Adipocyte (in vitro differentiated cells): ENCODE measurements around the gene NPRL2.

Experiments
- DNase-seq: peaks from one replicate; pipeline ENCODE4 v3.0.0-alpha.2; 2015; ENCODE audit warnings: low read depth
- H3K27me3 ChIP-seq: replicated peaks from 2 replicates; pipeline ENCODE4 v1.7.0; 2013; ENCODE audit warnings: mild to moderate bottlenecking, low read length, moderate library complexity; ENCODE audit not compliant: control insufficient read depth, insufficient read depth
- H3K36me3 ChIP-seq: 2 replicates; pipeline ENCODE4 v1.7.0; 2013; ENCODE audit warnings: low read length, mild to moderate bottlenecking, moderate library complexity; ENCODE audit not compliant: control insufficient read depth, insufficient read depth, severe bottlenecking
- H3K4me1 ChIP-seq: 2 replicates; pipeline ENCODE4 v1.7.0; 2013; ENCODE audit warnings: mild to moderate bottlenecking, low read length, moderate library complexity; ENCODE audit not compliant: control insufficient read depth, insufficient read depth
- H3K4me3 ChIP-seq: 2 replicates; pipeline ENCODE4 v1.7.0; 2013; ENCODE audit warnings: mild to moderate bottlenecking, low read length, moderate library complexity
- H3K9ac ChIP-seq: 2 replicates; pipeline ENCODE4 v1.7.0; 2013; ENCODE audit warnings: mild to moderate bottlenecking, low read length, moderate library complexity
- H3K9me3 ChIP-seq: 2 replicates; pipeline ENCODE4 v1.7.0; 2013; ENCODE audit warnings: mild to moderate bottlenecking, low read length, moderate library complexity; ENCODE audit not compliant: control insufficient read depth

NPRL2 gene

GRCh38 chr3:50371133-50371685, 20.6 kb upstream of the NPRL2 start:
- DNase-seq = no peak
- H3K9me3 ChIP-seq = no peaks in the 10 kb centered on the region
- peaks cover 46% of the 10 kb centered on the region for H3K27me3 ChIP-seq
- H3K4me3 ChIP-seq = no peak overlapping the region
- no peaks in the 10 kb centered on the region for H3K4me1 ChIP-seq
- no peaks in the 10 kb centered on the region for H3K36me3 ChIP-seq
- H3K9ac ChIP-seq = no peak overlapping the region

DNA sequence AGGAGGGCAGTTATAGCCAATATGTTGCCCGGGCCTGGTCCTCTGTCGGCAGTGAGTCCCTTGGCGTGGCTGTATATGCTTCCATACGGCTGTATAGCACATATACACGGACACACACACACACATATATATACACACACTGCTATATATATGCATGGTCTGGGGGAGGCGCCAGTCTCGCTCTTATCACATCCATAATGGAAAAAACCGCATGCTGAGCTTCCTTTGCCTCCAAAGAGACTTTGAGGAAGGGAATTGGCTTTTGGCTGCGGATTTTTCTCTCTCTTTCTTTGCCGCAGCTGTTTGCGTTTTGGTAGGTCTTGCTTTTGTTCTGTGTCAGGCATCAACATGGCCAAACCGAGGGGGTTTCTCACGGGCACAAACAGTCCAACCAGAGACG, 20.0 kb upstream of the NPRL2 start:
- Histone ChIP-seq H3K9ac (no peak overlapping the region), H3K27me3 (peaks cover 46% of the 10 kb centered on the region), H3K4me1 (no peaks in the 10 kb centered on the region), H3K36me3 (no peaks in the 10 kb centered on the region), H3K4me3 (no peak overlapping the region), H3K9me3 (no peaks in the 10 kb centered on the region)
- DNase-seq = peak; percentile 47

GRCh38 chr3:50369012-50369670, 18.6 kb upstream of the NPRL2 start:
- Histone ChIP-seq H3K36me3 (no peaks in the 10 kb centered on the region), H3K4me1 (peaks cover 2% of the 10 kb centered on the region), H3K9ac (no peak overlapping the region), H3K4me3 (no peak overlapping the region), H3K27me3 (peaks cover 48% of the 10 kb centered on the region), H3K9me3 (no peaks in the 10 kb centered on the region)
- no peak for DNase-seq

GRCh38 chr3:50365842-50366220, 15.3 kb upstream of the NPRL2 start:
- no peak overlapping the region for H3K4me3 ChIP-seq
- H3K4me1 ChIP-seq = peaks cover 2% of the 10 kb centered on the region
- H3K27me3 ChIP-seq = peaks cover 39% of the 10 kb centered on the region
- no peak overlapping the region for H3K9ac ChIP-seq
- no peaks in the 10 kb centered on the region for H3K9me3 ChIP-seq
- no peak for DNase-seq
- H3K36me3 ChIP-seq = no peaks in the 10 kb centered on the region

DNA sequence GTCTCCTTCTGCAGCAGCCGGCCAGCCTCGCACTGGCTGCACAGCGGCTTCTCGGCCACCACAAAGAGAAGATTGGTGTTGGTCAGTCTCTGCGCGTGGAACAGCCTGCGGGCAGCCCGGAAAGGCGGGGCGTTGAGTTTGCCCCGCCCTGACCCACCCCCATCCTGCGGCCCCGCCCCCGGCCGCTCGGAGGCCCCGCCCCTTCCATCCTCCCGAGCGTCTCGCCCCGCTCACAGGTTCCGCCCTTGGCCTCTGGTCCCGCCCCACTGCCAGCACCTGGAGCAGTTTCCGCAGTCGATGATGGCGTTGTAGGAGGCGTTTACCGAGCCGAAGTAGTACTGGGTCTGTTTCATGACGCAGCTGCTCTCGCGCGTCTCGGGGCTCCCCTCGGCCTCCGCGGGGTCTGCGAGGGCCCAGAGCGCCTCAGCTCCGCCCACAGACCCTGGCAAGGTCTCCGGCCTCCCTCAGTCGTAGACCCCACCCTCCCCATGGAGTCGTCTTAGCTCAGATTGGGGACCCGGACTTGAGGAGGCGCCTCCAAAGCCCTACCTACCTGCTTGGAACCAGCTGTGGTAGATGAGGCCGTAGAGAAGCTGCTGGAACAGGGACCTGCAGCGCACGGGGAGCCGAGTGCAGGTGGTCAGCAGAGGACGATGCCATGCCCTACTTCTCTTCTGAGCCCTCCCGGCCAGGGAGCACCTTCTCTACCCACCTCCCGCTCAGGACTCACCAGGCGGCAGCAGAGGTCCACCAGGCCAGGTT, 14.7 kb upstream of the NPRL2 start:
- no peaks in the 10 kb centered on the region for H3K9me3 ChIP-seq
- DNase-seq = peak; percentile 83
- H3K9ac ChIP-seq = no peak overlapping the region
- H3K27me3 ChIP-seq = peaks cover 34% of the 10 kb centered on the region
- H3K4me1 ChIP-seq = peaks cover 2% of the 10 kb centered on the region
- peak overlapping the region; percentile 43 for H3K4me3 ChIP-seq
- no peaks in the 10 kb centered on the region for H3K36me3 ChIP-seq

DNA sequence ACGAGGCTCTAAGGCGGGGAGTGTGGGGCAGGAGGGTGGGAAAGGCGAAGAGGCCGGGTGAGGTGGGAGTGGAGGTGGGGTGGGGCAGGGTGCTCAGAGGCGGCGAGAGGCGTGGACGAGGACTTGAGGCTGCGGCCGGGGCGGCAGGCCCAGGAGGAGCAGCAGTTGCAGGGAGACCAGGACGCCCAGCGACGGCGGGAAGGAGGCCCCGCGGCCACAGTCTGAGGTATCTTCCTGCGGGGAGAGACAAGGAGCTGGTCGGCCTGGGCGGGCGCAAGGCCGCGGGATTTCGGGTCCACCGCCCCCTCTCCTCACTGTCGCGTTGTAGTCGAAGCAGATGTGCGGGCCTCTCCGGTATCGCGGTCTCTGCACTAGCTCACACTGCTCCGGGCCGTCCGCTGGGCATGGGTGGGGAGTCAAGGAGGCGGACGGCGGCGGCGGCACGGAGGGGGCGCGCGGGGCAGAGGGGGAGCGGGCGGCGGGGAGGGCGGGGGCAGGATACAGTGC, 14.1 kb upstream of the NPRL2 start:
- Histone ChIP-seq H3K4me1 (peaks cover 2% of the 10 kb centered on the region), H3K9ac (peak overlapping the region; percentile 70), H3K36me3 (no peaks in the 10 kb centered on the region), H3K27me3 (peaks cover 34% of the 10 kb centered on the region), H3K4me3 (peak overlapping the region; percentile 68), H3K9me3 (no peaks in the 10 kb centered on the region)
- no peak for DNase-seq

GRCh38 chr3:50359760-50360110, 9.2 kb upstream of the NPRL2 start:
- Histone ChIP-seq H3K9me3 (no peaks in the 10 kb centered on the region), H3K27me3 (no peaks in the 10 kb centered on the region), H3K9ac (no peak overlapping the region), H3K4me1 (peaks cover 33% of the 10 kb centered on the region), H3K36me3 (peaks cover 7% of the 10 kb centered on the region), H3K4me3 (peak overlapping the region; percentile 93)
- no peak for DNase-seq

DNA sequence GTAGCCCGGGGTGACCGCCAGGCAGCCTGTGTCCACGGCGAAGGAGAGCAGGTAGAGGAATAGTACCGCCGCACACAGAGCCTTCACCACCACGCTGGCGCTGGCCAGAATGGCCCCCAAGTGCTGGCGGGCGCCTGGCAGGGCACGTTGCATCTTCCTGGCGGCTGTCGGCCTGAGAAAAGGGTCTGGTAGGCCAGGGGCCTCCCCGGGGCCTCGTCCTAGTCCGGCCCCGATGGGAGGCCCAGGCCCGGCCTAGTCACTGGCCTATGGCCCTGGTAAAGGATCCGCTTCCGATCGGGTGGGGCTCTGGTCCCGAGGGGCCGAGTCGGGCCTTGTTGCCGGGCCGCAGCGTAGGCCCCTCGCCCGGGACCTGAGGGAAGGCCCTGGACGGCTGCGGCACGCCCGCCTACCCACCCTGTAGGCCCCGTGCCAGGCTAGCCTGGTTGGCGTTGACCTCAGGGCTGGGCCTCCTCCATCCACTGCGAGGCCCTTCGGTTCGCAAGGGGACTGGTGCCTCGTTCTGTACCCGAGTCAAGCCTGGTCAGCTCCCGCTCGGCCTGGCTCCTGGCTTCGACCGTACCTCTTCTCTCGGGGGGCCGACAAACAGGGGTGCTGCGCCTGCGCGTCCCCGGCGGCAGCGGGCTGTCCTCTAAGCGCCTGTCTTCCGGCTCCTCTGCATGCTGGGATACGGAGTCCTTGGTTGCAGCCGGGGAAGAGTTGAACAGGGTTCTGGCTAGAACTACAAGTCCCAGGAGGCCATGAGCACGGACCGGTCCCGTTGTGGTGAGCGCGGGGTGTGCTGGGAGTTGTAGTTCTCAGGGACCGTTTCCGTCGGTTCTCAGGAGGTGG, 8.6 kb upstream of the NPRL2 start, which contains the start of gene TMEM115:
TMEM115 (minus strand) TSS at position 611 of the 849 bp plus-strand sequence; CDS start at position 153, 458 bp downstream.
- Histone ChIP-seq H3K9me3 (no peaks in the 10 kb centered on the region), H3K36me3 (peaks cover 13% of the 10 kb centered on the region), H3K27me3 (no peaks in the 10 kb centered on the region), H3K9ac (peak within 1 kb of the TSS; percentile 98), H3K4me3 (peak within 1 kb of the TSS; percentile 93), H3K4me1 (peaks cover 31% of the 10 kb centered on the region)
- DNase-seq = peak; percentile 99

DNA sequence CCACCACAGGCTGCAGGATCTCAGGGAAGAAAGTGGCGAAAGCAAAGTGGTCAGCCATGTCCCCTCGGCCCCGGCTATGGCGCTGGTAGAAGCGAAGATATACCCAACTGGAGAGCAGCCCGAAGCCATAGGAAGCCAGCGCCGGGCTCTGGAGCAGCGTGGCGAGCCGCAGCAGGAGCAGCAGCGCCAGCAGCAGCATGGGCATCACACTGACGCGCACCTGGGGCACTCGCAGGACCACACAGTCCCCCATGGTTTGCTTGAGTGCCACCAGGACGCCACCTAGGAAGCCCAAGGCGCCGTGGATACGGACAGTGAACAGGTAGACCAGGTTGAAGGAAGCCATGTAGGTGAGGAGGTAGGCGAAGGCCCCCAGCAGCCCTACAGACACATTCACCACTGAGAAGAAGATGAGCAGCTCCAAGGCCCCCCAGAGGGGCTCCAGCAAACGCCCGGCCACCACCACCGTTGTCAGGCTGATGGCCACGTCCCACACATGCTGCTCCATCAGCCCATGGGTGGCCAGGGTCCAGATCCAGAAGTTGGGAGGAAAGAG, 7.9 kb upstream of the NPRL2 start:
- DNase-seq = no peak
- H3K9ac ChIP-seq = peak overlapping the region; percentile 98
- H3K4me3 ChIP-seq = peak overlapping the region; percentile 93
- H3K9me3 ChIP-seq = no peaks in the 10 kb centered on the region
- H3K36me3 ChIP-seq = peaks cover 20% of the 10 kb centered on the region
- no peaks in the 10 kb centered on the region for H3K27me3 ChIP-seq
- peaks cover 31% of the 10 kb centered on the region for H3K4me1 ChIP-seq

- Histone ChIP-seq H3K4me1 (peaks cover 31% of the 10 kb centered on the region), H3K27me3 (no peaks in the 10 kb centered on the region), H3K36me3 (peaks cover 25% of the 10 kb centered on the region), H3K9me3 (no peaks in the 10 kb centered on the region), H3K4me3 (peak overlapping the region; percentile 93), H3K9ac (peak overlapping the region; percentile 98)
- no peak for DNase-seq
These were observed 6.9 kb upstream of the NPRL2 start for GRCh38 chr3:50357481-50357880.
